ENCODE data around the gene COX5A.

- no peak for TF ChIP-seq CTCF (IDR thresholded peaks at IDR 0.05)
- TF ChIP-seq POLR2A (IDR thresholded peaks at IDR 0.05), result no peak
Measured at GRCh38 chr15:74920456-74920855, 17.4 kb downstream of the COX5A start.

Data from breast epithelium (tissue), 3 donors.